ENCODE measurements around the gene NRXN3. TPM values are rescaled to one million over a fixed set of nuclear protein-coding genes. Genes with fewer than 3 reads are reported as not detected.

The NRXN3 gene
- total RNA-seq, 4 donors from 2014 or later: 4.1 to 11.9 (median 5.8) TPM

DNA sequence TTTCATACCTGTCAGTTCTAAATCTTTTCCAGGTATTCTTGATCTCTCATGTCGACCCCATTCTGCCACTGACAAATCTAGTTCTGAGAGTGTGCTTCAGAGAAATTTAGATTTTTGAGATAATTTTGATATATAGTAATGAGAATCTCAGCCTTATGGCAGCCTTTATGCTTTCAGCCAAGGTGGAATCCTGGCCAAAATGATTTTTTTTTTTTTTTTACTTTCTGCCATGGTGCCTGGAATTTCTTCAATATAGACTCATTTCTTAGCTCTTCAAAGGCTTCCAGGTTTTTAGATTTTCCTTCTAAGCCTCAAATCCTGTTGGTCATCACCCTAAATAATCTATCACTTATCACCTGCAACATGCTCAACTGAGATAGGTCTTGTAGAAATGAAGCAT is 926.6 kb downstream of the NRXN3 start:
- Histone ChIP-seq H3K27ac (no peak overlapping the region), H3K9me3 (no peaks in the 10 kb centered on the region), H3K27me3 (no peaks in the 10 kb centered on the region), H3K4me1 (no peaks in the 10 kb centered on the region), H3K4me3 (no peak overlapping the region), H3K36me3 (no peaks in the 10 kb centered on the region)
- no peak for DNase-seq
- WGBS, 2 donors (ENCODE audit: low coverage in 1 of 2): 76 to 100% methylated on average over 1 of the region's 1 CpG
- no peak for TF ChIP-seq EP300 (IDR thresholded peaks at IDR 0.05; ENCODE audit: low read depth)
- TF ChIP-seq, protein P1, sequence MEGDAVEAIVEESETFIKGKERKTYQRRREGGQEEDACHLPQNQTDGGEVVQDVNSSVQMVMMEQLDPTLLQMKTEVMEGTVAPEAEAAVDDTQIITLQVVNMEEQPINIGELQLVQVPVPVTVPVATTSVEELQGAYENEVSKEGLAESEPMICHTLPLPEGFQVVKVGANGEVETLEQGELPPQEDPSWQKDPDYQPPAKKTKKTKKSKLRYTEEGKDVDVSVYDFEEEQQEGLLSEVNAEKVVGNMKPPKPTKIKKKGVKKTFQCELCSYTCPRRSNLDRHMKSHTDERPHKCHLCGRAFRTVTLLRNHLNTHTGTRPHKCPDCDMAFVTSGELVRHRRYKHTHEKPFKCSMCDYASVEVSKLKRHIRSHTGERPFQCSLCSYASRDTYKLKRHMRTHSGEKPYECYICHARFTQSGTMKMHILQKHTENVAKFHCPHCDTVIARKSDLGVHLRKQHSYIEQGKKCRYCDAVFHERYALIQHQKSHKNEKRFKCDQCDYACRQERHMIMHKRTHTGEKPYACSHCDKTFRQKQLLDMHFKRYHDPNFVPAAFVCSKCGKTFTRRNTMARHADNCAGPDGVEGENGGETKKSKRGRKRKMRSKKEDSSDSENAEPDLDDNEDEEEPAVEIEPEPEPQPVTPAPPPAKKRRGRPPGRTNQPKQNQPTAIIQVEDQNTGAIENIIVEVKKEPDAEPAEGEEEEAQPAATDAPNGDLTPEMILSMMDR (IDR thresholded peaks at IDR 0.05): no peak
- no peak for TF ChIP-seq POLR2AphosphoS5 (IDR thresholded peaks at IDR 0.05)
- no peak for TF ChIP-seq POLR2A (IDR thresholded peaks at IDR 0.05)
- intact Hi-C loops (cut with DNase I; ENCODE audit: low total_unique reads): no loop called here
- in situ Hi-C loops (cut with MboI; ENCODE audit: low pct_ligation_motif_present in 1 of 4, low pct_unique_long_range_greater_than_20kb in 1 of 4, low sequenced_read_pairs in 3 of 4): no loop called here

DNA sequence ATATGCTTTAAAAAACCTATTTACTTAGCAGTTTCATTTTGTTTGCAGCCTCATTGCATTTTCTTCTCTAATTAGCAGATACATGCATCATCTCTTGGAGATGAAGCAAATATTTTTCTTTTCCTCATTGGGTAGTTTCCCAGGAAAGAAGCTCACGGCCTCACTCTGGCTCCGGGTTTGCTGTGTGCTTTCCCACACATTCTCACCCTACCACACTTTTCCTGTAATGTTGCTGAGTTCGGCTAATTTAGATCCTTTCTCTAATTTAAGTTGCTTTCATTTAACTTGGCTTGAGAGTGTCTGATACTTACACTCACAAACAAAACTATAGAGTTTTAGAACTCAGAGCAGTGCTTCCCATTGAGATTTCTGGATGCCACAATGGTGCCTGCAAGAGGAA is 928.2 kb downstream of the NRXN3 start:
- Histone ChIP-seq H3K27me3 (no peaks in the 10 kb centered on the region), H3K4me3 (no peak overlapping the region), H3K9me3 (no peaks in the 10 kb centered on the region), H3K36me3 (no peaks in the 10 kb centered on the region), H3K27ac (no peak overlapping the region), H3K4me1 (no peaks in the 10 kb centered on the region)
- in situ Hi-C loops (cut with MboI; ENCODE audit: low pct_ligation_motif_present in 1 of 4, low pct_unique_long_range_greater_than_20kb in 1 of 4, low sequenced_read_pairs in 3 of 4): no loop called here
- intact Hi-C loops (cut with DNase I; ENCODE audit: low total_unique reads): no loop called here
- WGBS, 2 donors (ENCODE audit: low coverage in 1 of 2): 69 to 78% methylated on average over 3 of the region's 3 CpGs
- TF ChIP-seq, protein P1 (IDR thresholded peaks at IDR 0.05): no peak
- TF ChIP-seq POLR2A (IDR thresholded peaks at IDR 0.05): no peak
- TF ChIP-seq POLR2AphosphoS5 (IDR thresholded peaks at IDR 0.05): no peak
- no peak for TF ChIP-seq EP300 (IDR thresholded peaks at IDR 0.05; ENCODE audit: low read depth)
- no peak for DNase-seq

DNA sequence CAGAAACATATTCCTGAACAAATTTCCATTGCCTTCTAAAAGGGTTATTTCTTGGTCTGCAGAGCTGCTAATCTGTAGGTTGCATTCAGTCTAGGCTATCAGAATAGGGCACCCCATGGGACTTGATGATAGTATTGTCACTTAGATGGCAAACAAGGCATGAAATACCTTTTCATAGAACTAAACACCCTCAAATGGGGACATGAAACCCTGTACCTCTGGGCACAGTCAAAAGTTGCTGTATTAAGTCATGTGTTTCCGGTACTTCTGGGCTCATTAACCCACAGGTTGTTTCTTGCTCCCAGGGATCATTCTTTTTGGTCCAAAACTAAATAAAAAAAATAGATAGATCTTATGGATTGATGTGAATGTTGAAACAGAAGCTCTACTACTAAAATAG is 930.4 kb downstream of the NRXN3 start:
- Histone ChIP-seq H3K4me1 (no peaks in the 10 kb centered on the region), H3K9me3 (no peaks in the 10 kb centered on the region), H3K4me3 (no peak overlapping the region), H3K27ac (no peak overlapping the region), H3K36me3 (no peaks in the 10 kb centered on the region), H3K27me3 (no peaks in the 10 kb centered on the region)
- DNase-seq: no peak
- 71 to 76% methylated on average over 1 of the region's 1 CpG for whole genome bisulfite sequencing, 2 donors (ENCODE audit: low coverage in 1 of 2)
- in situ Hi-C loops (cut with MboI; ENCODE audit: low pct_ligation_motif_present in 1 of 4, low pct_unique_long_range_greater_than_20kb in 1 of 4, low sequenced_read_pairs in 3 of 4): no loop called here
- TF ChIP-seq, protein P1 (IDR thresholded peaks at IDR 0.05): no peak
- TF ChIP-seq EP300 (IDR thresholded peaks at IDR 0.05; ENCODE audit: low read depth) (no peak), POLR2A (IDR thresholded peaks at IDR 0.05) (no peak), POLR2AphosphoS5 (IDR thresholded peaks at IDR 0.05) (no peak)
- intact Hi-C loops (cut with DNase I; ENCODE audit: low total_unique reads): no loop called here

DNA sequence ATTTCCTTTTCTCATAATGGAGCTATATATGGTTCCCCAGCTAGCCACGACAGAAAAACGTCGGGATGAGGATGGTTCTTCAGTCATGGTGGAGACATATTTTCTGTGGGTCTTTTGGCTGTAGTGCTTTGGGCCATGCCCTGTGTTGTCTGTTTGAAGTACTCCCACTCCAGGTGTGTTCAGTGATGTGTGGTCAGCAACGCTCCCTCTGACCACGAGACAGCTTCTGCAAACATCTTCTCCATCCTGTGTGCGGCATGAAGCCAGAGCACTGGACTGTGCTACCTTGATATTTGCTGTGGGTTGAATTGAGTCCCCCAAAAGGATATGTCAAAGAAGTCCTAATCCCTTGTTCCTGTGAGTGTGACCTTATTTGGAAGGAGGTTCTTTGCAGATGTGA is 931.2 kb downstream of the NRXN3 start:
- intact Hi-C loops (cut with DNase I; ENCODE audit: low total_unique reads): no loop called here
- Histone ChIP-seq H3K27me3 (no peaks in the 10 kb centered on the region), H3K27ac (no peak overlapping the region), H3K4me3 (no peak overlapping the region), H3K36me3 (no peaks in the 10 kb centered on the region), H3K4me1 (no peaks in the 10 kb centered on the region), H3K9me3 (no peaks in the 10 kb centered on the region)
- in situ Hi-C loops (cut with MboI; ENCODE audit: low pct_ligation_motif_present in 1 of 4, low pct_unique_long_range_greater_than_20kb in 1 of 4, low sequenced_read_pairs in 3 of 4): no loop called here
- WGBS, 2 donors (ENCODE audit: low coverage in 1 of 2): 75 to 90% methylated on average over 3 to 6 of the region's 6 CpGs
- TF ChIP-seq, protein P1 (IDR thresholded peaks at IDR 0.05): no peak
- no peak for TF ChIP-seq POLR2AphosphoS5 (IDR thresholded peaks at IDR 0.05)
- TF ChIP-seq EP300 (IDR thresholded peaks at IDR 0.05; ENCODE audit: low read depth): no peak
- no peak for TF ChIP-seq POLR2A (IDR thresholded peaks at IDR 0.05)
- no peak for DNase-seq
